ENCODE results near the gene ELF5. TPM values are rescaled to one million over a fixed set of nuclear protein-coding genes. Genes with fewer than 3 reads are reported as not detected.

The ELF5 gene
- total and polyA plus RNA-seq, 2 of the 13 experiments (the other 11 are each of a cell fraction or from before 2014, with no cell fraction given): 0.51 to 2.6 TPM

GRCh38 chr11:34445956-34446355, 67.6 kb downstream of the ELF5 start:
- Histone ChIP-seq H3K27me3 (ENCODE audit: control insufficient read depth in 1 of 2, insufficient read depth in 2 of 2, low read length in 2 of 2) (no peaks in the 10 kb centered on the region), H3K79me2 (ENCODE audit: insufficient read depth, low read length) (peaks cover 70% of the 10 kb centered on the region), H3K9ac (ENCODE audit: insufficient read depth, low read depth, low read length) (no peak overlapping the region), H4K20me1 (ENCODE audit: insufficient read depth, low read length) (peaks cover 5% of the 10 kb centered on the region), H3K9me3 (ENCODE audit: low read length) (no peaks in the 10 kb centered on the region), H3K4me1 (ENCODE audit: insufficient read depth, low read length) (peaks cover 34% of the 10 kb centered on the region), H3K4me3 (replicated peaks in 1 of 3; ENCODE audit: insufficient read depth in 1 of 3, low read depth in 2 of 3, low read length in 3 of 3) (no peak overlapping the region), H3K27ac (ENCODE audit: extremely low read length, insufficient read depth, low read length) (no peak overlapping the region), H3K4me2 (ENCODE audit: low read depth, low read length) (no peak overlapping the region), H3K36me3 (replicated peaks in 1 of 2; ENCODE audit: control insufficient read depth in 1 of 2, insufficient read depth in 2 of 2, low read length in 2 of 2) (peaks cover 9 to 23% of the 10 kb centered on the region in 2 experiments), H2AFZ (ENCODE audit: low read length) (no peak overlapping the region)
- in situ Hi-C loops (cut with HindIII; ENCODE audit: extremely low pct_ligation_motif_present, low pct_unique_long_range_greater_than_20kb): no loop called here
- WGBS (ENCODE audit: low lambda C conversion rate): 75% methylated on average over 4 of the region's 4 CpGs
- no peak for ATAC-seq
- CTCF ChIA-PET (ENCODE audit: low intra/inter-chr PET ratio, low total read pairs): no interaction called here
- intact Hi-C loops (cut with micrococcal nuclease; ENCODE audit: unreplicated experiment): no loop called here
- DNase-seq (ENCODE audit: low spot score): no peak
- BruUV-seq (replicated peaks): no TSS peak
- FAIRE-seq: no peak
- POLR2A ChIA-PET: interaction anchor here (0.6 to 0.7 kb wide), 2 partner anchors 19 to 107 kb away, joined by 3 read pairs; no protein-coding TSS in a partner anchor
- no peak for TF ChIP-seq THYN1 (CRISPR knock-in tag; IDR thresholded peaks at IDR 0.05; ENCODE audit: borderline replicate concordance, low read depth)
- no peak for TF ChIP-seq PITX1 (CRISPR knock-in tag; IDR thresholded peaks at IDR 0.05)
- TF ChIP-seq CENPBD1 (CRISPR knock-in tag; IDR thresholded peaks at IDR 0.05; ENCODE audit: borderline replicate concordance, low read depth): no peak
- no peak for TF ChIP-seq KDM5B (CRISPR knock-in tag; IDR thresholded peaks at IDR 0.05; ENCODE audit: borderline replicate concordance)
- no peak for TF ChIP-seq ARHGAP35 (CRISPR knock-in tag; IDR thresholded peaks at IDR 0.05; ENCODE audit: borderline replicate concordance)
- no peak for TF ChIP-seq NCOA5 (CRISPR knock-in tag; IDR thresholded peaks at IDR 0.05)
- TF ChIP-seq ATF3 (CRISPR knock-in tag; IDR thresholded peaks at IDR 0.05): no peak
- no peak for TF ChIP-seq ZKSCAN1 (IDR thresholded peaks at IDR 0.05; ENCODE audit: low read length)
- TF ChIP-seq GPBP1L1 (CRISPR knock-in tag; IDR thresholded peaks at IDR 0.05): no peak
- TF ChIP-seq KIAA2018 (CRISPR knock-in tag; IDR thresholded peaks at IDR 0.05; ENCODE audit: borderline replicate concordance): no peak
- no peak for TF ChIP-seq THAP9 (CRISPR knock-in tag; IDR thresholded peaks at IDR 0.05; ENCODE audit: borderline replicate concordance)

Measured in HepG2 (cell line).